Suppressor macrophage treated with lipopolysaccharide for 4 hours (primary cell): ENCODE data around the gene MAP3K8.
"Not testable (repeated sequence)": the region's sequence is repeated elsewhere in the genome, so short reads cannot be mapped to it uniquely, and the experiment has no call there.

Source experiments
- DNase-seq: peaks from one replicate; pipeline ENCODE4 v3.0.0-alpha.2; 2020

The MAP3K8 gene

DNA sequence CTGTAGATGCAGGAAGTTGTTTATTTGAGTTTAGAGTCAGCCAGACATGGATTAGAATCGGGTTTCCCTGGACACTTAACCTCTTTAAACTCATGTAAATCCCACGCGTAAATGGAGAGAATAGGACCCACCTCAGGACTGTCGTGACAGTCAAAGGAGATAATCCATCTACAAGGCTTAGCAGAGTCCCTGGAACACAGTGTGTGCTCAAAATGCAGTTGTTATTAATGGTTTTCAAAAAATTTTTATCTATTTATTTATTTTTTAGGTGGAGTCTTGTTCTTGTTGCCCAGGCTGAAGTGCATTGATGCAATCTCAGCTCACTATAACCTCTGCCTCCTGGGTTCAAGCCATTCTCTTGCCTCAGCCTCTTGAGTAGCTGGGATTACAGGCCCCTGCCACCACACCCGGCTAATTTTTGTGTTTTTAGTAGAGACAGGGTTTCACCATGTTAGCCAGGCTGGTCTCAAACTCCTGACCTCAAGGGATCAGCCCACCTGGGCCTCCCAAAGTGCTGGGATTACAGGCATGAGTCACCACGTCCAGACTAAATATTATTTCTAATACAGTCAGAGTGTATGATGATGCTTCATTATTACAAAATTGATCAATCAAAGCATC, 10.2 kb upstream of the MAP3K8 start:
- DNase-seq = not testable (repeated sequence)

DNA sequence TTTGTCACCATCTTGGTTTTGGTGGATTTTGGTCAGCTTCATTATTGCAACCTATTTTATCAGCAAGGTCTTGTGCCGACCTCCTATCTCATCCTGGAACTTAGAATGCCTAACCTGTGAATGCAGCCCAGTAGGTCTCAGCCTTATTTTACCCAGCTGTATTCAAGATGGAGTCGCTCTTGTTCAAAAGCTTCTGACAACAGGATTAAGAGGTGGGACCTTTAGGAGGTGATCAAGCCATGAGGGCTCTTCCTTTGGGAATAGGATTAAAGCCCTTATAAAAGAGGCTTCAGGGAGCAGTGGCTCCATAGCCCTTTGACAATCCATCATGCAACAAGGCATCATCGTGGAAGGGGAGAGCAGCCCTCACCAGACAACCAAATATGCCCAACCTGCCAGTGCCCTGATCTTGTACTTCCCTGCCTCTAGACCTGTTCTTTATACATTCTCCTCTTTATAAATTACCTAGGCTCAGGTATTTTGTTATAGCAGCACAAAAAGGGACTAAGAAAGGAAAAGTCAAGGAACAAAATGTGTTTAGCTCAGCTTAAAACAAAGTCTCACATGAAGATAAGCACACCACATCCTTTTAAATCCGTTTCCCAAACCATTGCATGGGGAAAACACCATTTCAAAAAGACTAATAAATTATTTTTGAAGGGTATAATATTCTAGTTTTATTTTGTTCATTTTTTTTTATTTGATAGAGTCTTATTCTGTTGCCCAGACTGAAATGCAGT, 8.5 kb upstream of the MAP3K8 start:
- DNase-seq = no peak

DNA sequence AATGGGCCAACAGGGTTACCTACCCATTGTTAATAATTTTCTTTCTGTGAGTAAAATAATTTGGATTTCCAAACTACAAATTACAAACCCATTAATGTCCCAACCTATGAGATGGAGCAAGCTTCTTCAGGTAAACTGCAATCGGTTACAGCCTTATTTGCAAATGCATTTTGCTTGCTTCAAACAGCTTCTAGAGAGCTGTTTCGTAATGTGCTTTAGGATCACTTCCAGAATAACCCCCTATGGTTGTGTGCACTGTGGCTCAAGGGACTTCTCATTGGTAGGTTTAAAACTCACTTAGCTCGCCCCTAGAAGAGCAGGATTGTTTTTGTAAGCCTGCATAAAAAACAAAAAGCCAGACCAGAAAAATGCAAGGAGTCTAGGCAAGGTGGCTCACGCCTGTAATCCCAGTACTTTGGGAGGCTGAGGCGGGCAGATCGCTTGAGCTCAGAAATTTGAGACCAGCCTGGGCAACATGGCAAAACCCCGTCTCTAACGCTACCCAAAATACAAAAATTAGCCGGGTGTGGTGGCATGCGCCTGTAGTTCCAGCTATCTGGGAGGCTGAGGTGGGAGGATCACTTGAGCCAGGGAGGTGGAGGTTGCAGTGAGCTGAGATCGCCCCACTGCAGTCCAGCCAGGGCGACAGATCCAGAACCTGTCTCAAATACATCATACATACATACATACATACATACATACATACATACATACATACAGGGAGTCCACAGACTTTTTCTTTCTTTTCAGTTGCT, 3.3 kb upstream of the MAP3K8 start:
- DNase-seq = peak; percentile 43

DNA sequence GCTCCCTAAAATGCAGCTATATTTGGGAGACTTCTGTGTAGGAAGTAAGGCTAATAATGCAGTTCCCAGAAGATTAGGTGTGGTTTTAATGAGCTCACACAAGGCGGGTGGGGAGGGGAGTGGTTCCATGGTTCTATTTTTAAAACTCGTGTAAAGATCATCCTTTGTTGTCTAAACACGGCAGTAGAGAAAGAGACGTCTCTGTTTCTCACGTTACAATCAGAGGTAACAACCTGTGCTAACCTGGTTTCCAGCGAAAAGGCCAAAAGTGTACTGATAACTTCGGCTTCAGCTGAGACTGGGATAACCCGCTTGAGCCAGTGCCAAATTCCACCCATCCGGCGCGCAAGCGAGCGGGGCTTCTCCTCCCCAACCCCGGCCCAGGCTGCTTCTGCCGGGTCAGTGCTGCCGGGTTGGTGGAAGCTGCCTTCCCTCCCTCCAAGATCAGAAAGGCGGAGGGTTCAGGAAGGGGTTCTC, 2.5 kb upstream of the MAP3K8 start:
- peak; percentile 58 for DNase-seq

DNA sequence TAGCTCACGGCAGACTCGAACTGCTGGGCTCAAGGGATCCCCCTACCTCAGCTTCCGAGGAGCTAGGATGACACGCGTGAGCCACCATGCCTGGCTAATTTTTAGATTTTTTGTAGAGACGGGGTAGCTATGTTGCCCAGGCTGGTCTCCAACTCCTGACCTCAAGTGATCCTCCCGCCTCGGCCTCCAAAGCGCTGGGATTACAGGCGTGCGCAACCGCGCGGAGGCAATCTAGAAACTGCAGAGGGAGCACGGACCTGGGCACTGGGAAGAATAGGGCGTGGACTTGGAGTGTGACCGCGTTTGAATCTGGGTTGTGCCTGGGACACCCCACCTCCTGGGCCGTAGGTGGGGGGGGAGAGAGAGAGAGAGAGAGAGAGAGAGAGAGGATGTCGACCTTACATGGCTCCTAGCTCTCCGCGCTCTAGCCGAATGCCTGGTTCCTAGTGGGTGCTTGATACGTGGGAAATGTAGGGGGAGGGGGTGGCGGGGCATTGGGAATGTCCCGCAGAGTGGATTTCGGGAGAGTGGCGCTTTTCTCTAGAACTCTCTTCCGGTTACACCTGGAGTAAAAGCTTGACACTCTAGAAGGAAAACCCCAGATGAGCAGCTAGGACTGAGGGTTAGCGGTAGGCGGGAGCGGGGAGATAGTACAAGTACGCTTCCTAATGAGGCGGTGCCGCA, 1.2 kb upstream of the MAP3K8 start:
- DNase-seq = peak; percentile 30

DNA sequence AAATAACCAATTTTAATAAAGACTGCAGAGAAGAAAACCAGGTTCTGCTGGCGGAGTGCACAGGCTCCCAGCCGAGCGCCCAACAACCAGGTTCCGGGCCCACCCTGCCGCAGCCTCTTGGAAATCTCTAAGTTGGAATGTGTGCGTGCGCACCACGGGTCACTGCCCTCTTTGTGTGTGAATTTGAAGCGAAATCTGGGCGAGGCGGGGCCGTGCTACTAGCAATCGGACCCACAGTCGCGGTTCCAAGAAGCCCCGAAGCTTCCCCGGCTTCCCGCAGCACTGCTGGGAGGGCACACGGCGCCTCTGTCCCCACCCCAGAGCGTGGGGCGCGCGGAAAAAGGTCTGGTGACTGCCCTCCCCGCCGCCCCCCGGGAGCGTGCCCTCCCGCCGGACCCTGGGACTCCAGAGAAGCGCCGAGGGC, 666 bp upstream of the MAP3K8 start:
- peak; percentile 75 for DNase-seq

DNA sequence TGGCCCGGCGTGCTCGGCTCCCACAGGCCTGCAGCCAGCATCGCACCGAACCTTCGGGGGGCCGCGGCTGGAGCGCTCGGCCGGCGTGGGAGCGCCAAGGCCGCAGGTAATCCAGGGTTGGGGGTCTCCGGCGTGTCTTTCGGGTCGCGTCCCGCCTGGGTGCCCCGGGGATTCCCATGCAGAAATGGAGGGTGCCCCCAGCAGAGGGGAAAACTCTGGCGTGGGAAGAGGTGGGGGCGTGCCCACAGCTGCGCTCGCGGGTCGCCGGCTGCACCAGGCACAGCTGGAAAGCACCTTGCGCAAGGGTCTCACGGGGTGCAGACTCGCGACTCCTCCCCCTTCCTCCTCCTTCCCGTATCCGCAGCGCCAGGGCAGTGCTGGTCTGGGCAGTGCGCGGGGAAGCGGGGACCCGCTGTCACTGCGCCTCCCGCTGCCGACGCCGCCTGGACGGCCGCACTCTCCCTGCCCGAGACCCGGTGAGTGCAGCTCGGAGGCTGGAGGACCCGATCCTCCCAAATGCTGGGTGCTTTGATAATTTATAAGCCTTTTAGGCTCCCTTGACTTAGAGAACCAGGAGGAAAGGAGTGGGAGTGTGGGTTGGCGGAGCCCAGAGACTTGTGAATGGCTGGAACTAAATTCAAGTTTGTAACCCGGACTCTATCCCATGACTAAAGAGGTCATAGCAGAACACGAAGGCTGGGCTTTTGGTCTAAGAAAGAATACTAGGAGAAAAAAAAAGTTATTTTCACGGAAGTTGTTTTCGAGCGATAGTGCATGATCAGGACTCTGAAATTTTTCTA, 489 bp downstream of the MAP3K8 start:
- DNase-seq = peak; percentile 98

DNA sequence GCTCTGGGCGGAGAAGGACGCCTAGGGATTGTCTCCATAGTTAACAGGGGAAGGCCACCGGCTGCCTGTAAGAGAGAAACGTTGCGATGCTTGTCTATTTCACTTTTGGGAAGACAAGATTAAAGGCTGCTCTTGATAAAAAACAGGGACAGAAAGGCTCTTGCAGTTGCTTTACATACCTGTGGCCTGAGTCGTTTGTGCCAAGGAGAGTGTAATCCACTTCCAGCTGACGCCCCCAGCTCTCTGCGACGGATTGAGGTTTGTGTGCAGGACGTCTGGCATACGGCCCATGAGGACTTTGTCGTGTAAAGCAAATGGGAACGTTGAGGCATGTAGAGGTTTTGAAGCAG, 1.1 kb downstream of the MAP3K8 start:
- DNase-seq = peak; percentile 51

DNA sequence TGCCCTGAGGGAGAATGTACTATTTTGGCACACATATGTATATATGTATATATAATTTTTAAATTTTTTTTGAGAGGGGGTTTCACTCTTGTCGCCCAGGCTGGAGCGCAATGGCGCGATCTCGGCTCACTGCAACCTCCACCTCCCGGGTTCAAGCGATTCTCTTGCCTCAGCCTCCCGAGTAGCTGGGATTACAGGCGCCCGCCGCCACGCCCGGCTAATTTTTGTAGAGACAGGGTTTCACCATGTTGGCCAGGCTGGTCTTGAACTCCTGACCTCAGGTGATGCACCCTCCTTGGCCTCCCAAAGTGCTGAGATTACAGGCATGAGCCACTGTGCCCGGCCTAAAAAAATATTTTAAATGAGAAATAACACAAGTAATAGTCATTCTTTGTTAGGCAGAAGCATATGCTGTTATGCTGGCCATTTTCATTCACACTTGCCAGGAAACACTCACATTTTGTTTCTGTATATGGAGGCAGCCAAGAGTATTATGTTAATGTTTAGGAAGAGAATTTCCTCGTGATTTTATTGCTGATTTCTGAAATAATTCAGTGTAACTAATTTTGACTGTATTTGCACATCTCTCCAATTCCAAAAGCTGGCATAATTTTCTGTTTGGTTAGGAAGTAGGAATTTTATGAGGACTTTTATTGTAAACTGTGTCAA, 1.6 kb downstream of the MAP3K8 start:
- not testable (repeated sequence) for DNase-seq

DNA sequence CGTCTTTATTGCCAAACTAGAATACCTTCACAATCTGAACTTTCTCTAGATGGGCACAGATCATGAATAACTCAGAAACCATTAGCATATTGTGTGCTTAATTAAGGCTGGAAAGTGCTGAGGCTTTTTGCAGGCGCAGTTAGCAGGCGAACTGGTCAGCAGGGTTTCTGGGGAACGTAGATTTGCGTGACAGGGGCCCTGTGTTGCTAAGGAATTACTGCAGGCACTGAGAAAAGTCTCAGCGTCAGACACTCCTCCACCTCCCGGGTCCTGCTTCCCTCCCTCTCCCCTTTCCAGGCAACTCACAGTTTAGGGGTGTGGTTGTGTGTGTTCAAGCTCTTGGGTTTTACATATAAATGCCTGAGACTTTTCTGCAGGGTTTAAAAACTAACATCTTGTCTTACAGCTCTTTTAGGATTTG, 2.2 kb downstream of the MAP3K8 start:
- DNase-seq = peak; percentile 71

DNA sequence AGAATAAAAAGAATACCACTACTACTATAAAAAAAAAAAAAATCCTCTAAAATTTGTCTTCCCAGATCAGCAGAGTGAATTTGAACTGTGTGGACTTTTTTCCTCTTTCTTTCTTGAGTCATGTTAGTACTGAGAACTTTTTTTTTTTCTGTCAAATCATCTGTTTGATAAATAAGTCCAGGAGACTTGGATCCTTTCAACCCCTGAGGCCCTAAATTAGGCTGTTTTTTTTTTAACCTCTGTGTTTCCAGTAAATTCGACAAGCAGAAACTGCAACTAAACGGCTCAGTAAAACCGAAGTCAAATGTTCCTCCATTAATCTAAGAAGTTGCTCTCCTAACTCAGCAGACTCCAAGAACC, 2.7 kb downstream of the MAP3K8 start:
- no peak for DNase-seq

DNA sequence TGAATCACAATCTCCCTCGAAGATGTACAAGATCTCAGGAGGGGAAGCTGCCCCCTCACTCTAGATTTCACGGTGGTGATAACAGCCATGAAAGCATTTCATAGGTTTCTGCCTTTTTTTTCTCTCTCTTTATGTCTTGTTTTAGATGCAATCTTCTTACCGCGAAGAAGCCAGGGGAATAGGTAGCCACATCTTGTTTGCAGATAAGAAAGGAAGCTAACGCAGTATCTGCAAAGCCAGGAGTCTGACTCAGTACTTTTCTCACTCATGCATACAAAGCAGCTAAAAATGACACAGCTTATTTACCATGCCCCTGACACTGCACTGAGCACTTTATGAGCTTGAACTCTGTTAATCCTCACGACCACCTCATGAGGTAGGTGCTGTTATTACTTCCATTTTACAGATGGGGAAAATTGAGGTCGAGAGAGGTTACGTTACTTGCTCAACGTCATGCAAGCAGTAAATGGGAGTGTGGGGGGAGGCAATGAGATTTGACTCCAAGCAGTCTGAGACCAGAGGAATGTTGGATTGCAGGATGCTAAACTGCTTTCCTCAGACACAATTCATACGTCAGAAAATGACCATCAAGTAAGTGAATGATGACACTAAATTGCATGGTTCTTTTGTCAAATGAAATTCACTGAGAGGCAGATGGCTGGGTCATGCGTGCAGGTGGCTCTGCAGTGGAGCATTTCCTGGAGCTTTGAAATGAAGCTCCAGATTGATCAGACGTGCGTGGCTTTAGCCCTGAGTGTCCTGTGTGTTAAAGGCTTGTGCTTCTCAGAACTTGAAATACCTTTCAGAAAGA, 3.3 kb downstream of the MAP3K8 start:
- DNase-seq = no peak

DNA sequence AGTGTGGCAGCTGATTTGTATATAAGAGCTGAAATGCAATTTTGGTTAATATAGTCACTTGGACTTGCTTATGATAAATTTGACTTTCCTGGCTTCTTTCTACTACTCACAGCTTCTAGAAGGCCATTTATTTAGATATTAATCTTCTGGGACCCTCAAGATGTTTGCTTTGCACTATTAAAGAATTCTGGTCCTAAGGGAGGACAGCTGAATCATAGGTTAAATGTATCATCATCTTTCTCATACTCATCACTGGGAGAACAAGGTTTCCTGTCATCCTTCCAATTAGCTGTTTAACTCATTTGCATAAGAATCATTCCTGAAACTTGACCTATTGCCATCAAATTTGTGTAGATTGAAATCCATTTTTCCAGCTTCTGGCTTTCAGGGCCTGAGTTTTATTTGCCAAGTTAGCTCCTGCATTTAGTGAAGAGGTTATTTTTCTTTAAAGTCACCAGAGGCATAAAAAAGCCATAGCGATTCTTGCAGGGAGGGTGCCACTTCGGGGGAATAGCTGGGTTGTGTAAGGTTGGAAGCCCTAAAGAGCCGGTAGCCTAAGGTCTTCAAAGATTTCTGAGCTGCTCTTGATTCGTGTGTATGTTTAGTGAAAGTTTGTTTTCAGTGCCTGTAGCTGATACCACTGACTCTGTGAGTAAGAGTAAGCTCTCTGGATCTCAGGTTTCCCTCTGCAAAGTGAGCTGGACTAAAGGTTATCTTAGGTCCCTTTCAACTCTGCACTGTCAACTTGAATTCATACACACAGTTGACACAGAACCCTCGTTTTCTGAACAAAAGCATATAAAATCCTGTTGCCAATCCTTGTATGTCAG, 4.3 kb downstream of the MAP3K8 start:
- peak; percentile 32 for DNase-seq

DNA sequence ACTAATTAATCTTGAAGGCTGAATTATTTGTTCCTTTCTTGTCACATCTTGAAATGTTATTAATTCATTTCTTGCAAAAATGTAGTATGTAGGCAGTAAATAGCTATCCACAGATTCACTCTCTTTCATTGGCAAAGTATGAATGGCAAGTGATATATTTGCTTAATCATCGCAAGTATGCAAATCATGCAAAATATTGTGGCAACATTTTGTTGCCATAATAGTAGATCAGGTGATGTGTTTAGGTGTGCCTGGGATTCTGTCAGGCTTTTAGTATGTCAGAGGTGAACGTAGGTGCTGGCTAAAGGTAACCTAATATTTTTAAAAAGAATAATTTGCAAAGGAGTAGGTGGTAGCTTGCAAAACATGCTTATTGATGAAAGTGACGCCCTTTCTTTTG, 5.9 kb downstream of the MAP3K8 start:
- DNase-seq = no peak

DNA sequence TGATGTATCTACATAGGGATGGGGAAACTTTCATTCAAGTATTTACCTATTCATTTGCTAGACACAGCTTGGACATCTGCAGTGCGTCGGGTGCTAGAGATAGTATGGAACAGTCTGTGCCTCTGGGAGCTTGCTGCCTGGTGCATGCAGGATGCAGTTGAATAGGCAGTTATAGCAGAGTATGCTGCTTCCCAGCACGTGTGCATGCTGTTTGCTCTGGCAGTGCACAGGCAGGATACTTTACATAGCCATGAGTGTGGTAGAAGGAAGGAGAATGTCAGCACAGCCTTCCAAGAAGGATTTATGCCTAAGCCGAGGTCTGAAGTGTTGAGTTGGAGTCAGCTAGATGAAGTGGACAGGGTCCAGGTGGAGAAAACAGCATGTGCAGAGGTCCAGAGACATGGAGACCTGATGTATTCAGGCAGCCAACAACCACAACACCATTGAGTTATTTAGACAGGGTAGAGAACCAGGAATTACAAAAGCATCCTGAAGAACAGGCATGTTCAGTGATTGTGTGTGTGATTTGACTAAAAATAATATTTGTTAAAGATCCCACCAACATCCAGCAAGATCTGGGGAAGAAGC, 8.1 kb downstream of the MAP3K8 start:
- DNase-seq = no peak

DNA sequence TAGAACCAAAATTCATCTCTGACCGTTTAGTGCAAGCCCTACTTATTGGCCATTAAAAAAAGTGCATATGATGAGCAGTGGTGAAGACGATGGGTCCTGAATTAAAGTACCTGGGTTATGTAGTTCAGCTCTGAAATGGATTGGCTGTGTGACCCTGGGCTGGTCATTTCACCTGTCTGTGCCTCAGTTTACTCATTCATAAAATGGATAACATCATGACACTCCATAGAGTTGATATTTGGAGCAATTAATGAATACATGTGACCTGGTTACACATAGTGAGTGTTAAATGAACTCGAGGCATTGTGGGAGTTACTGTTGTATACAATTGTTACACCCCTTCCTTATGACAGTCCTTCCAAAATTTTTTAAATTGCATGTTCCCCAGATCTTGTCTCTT, 9.1 kb downstream of the MAP3K8 start:
- DNase-seq = no peak

DNA sequence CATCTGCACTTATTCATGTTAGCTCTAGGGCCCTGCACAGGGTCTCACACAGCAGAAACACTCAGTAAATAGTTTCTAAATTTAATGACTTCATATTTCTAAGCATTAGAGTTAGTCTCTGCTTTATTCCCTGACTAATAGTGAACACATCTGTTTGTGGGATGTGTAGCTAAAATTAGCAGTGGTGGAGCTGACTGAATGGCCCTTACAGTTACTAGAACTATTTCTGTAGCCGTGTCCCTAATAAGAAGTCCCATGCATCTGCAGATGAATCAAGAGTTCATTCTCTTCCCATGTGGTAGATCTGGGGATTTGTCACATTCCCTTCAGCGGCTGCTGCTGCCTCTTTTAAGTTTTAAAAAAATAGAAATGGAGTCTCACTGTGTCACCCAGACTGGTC, 11.7 kb downstream of the MAP3K8 start:
- DNase-seq = peak; percentile 64

DNA sequence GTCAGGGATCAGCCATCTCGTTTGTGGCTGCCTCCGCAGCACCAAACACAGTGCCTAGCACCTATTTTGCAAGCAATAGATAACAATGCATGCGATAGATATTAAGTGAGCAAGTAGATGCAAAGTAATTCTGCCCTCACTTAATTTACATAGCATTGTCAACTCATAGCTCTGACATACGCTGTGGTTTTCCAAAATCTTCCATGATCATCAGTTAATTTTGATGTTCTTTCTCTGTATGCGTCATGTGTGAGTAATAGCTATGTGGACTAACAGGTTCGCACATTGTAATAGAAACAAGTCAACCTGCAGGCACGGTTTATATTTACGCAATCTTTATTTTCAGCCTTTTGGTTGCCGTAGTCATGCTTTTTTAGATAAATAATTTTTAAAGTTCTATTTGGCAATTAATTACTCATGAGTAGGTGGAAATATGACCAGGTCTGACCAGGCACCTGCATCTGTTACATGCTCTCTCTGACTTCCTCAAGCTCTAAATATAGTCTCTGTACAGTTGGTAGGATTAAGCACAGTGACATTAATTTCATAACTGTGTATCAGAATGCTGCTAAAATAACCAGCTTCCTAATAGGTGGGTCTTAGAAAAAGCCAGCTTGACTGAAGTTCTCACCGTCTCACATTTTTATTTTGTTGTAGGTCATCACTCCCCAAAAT, 13.3 kb downstream of the MAP3K8 start:
- peak; percentile 51 for DNase-seq

DNA sequence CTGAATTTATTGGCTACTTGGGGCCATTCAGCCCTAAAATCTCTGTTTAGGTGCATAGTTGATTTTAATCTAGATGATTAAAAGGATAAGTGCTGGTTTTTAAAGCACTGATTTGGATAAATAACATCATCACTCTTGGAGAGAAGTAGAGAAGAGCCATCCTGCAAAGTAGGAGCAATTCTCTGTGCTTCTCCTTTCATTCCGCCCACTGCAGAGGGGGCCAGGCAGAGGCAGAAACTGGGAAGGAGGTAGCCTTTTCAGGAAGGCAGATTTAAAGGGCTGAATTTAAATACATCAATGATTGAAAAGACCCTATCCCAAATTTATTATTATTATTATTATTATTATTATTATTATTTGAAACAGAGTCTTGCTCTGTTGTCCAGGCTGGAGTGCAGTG, 14.1 kb downstream of the MAP3K8 start:
- DNase-seq = peak; percentile 30
